Measurements from ENCODE around the gene ZNF775. TPM values are rescaled to one million over a fixed set of nuclear protein-coding genes. Genes with fewer than 3 reads are reported as not detected.

Gene ZNF775
- 4.2 TPM for polyA plus RNA-seq (2012; ENCODE audit: missing spikeins)

GRCh38 chr7:150378853-150379440, at the start of gene ZNF775:
TSS of gene ZNF775 (plus strand) at chr7:150379330. CDS start at chr7:150388471, 9,141 bp downstream.
- TF ChIP-seq POLR2AphosphoS5 (IDR thresholded peaks at IDR 0.05; ENCODE audit: low read depth, low read length) (peak; percentile 88), TAF1 (IDR thresholded peaks at IDR 0.05; ENCODE audit: borderline replicate concordance, low read depth, low read length) (peak; percentile 84), POLR2A (IDR thresholded peaks at IDR 0.05; ENCODE audit: low read depth, low read length) (peak; percentile 95)
- FAIRE-seq = peak; percentile 90
- DNase-seq (ENCODE audit: insufficient read length) = peak; percentile 99

DNA sequence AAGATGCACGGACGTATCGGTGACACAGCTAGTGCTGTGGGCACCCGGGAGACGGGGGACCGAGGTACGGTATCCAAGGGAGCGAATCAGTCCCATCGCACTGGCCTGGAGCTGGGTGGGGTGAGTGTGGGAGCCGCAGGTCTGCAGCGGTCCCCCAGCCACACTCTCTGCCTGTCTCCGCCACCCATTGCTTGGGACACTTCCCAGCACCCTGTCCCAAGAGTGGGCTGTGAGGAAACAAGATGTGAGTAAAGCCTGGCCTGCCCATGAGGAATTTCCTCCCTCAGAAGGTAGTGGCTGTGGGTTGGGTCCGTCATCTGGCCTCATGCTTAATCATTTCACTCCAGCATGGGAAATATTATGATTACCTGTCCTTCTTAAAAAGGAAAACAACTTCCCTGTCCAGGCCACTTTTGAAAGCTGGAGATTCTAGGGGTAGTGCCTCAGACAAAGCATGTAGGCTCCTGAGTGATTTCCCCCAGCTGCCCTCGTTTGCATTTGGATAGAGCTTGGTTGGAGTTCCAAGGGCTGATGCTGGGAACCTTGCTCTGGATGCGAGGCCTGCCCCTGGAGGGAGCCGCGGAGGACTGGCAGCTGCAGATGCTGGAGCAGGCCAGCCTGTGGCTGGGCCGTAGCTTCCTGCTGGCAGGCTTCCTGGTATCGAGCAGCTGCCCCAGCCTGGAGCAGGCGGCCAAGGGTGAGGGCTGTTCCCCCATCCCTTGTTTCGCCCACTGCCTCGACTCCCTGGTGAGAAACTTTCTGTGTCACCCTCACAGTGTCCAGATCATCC, 49.6 kb upstream of the ZNF775 start:
- no peak for DNase-seq (ENCODE audit: insufficient read length)
- TF ChIP-seq POLR2AphosphoS5 (IDR thresholded peaks at IDR 0.05; ENCODE audit: low read depth, low read length) = no peak
- TF ChIP-seq POLR2A (IDR thresholded peaks at IDR 0.05; ENCODE audit: low read depth, low read length) = no peak
- no peak for TF ChIP-seq TAF1 (IDR thresholded peaks at IDR 0.05; ENCODE audit: borderline replicate concordance, low read depth, low read length)
- FAIRE-seq = no peak

GRCh38 chr7:150330211-150330885, 48.8 kb upstream of the ZNF775 start:
- TF ChIP-seq POLR2AphosphoS5 (IDR thresholded peaks at IDR 0.05; ENCODE audit: low read depth, low read length) (no peak), POLR2A (IDR thresholded peaks at IDR 0.05; ENCODE audit: low read depth, low read length) (no peak), TAF1 (IDR thresholded peaks at IDR 0.05; ENCODE audit: borderline replicate concordance, low read depth, low read length) (no peak)
- FAIRE-seq (no peak), DNase-seq (ENCODE audit: insufficient read length) (no peak)

DNA sequence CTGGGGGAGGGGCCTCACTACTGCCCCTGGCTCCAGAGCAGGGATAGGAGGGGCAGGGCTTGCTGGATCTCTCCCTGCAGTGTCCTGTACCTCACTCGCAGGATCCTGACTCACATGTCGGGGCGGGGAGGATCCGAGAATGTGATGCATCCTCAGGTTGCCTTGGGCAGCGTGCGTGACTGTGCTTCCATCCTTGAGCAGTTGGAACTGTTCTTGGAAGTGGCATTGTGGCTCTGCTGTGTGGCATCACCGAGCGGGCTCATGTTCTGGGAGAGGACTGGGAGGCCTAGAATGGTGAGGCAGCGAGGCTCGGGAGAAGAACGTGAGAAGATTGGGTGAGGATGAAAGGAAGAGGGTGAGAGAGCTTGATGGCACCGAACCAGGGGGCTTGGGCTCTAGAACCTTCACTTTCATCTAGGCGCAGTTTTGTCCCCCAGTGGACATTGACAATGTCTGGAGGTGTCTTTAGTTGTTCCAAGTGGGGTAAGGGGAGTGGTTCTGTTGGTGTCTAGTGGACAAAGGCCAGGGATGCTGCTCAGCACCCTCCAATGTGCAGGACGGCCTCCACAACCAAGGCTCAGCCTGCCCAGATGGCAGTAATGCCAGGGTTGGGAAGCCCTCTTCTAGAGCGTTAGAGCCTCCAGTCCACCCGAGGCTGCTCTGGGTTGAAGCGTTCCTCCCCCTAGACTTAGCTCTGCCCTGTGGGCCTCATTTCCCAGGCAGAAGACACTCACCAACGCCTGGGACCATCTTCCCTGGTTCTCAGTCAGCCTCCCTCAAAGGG, 46.1 kb upstream of the ZNF775 start:
- DNase-seq (ENCODE audit: insufficient read length) (no peak), FAIRE-seq (no peak)
- no peak for TF ChIP-seq TAF1 (IDR thresholded peaks at IDR 0.05; ENCODE audit: borderline replicate concordance, low read depth, low read length)
- 0 out of 2 replicates have a peak, but pooled peaks have one; percentile 29 for TF ChIP-seq POLR2A (IDR thresholded peaks at IDR 0.05; ENCODE audit: low read depth, low read length)
- 0 out of 2 replicates have a peak, but pooled peaks have one; percentile 18 for TF ChIP-seq POLR2AphosphoS5 (IDR thresholded peaks at IDR 0.05; ENCODE audit: low read depth, low read length)

DNA sequence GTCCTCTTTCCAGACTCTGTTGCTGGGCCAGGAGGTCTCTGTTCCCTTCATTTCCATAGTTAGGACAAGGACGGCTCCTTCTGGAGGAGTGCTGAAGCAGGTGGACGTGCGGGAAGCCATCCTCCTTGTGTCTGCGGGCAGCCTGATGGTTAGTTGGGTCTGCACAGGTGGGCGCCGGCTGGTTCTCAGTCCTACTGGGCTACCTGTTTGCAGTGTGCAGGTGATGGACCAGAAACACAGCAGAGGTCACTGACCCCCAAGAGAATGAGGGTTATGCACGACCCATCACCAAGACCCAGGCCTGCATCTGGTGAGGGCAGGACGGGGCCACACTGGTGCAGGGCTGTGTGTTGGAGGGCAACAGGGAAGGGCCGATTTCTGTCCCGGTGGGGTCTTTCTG, 45.5 kb upstream of the ZNF775 start:
- FAIRE-seq = no peak
- no peak for DNase-seq (ENCODE audit: insufficient read length)
- TF ChIP-seq TAF1 (IDR thresholded peaks at IDR 0.05; ENCODE audit: borderline replicate concordance, low read depth, low read length) (no peak), POLR2A (IDR thresholded peaks at IDR 0.05; ENCODE audit: low read depth, low read length) (no peak), POLR2AphosphoS5 (IDR thresholded peaks at IDR 0.05; ENCODE audit: low read depth, low read length) (no peak)

DNA sequence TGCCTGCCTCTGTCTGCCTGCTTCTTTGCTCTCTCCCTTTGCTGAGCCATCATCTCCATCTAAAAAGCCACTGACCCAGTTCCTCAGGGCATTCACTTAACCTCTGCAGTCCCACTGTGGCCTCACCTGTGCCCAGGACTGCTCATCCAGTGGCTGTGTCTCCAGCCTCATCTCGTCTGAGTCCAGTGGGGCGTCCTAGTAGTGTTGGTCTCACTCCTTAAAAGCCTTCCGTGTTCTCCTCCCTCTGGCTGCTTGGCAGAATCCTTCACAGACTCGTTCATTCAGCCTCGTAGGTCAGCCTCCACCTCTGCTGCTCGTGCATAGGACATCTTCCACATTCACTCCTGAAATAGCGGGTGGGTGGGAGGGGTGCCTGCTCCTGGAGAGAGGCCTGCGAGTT, 45.0 kb upstream of the ZNF775 start:
- FAIRE-seq = no peak
- TF ChIP-seq POLR2AphosphoS5 (IDR thresholded peaks at IDR 0.05; ENCODE audit: low read depth, low read length) = no peak
- TF ChIP-seq POLR2A (IDR thresholded peaks at IDR 0.05; ENCODE audit: low read depth, low read length) = no peak
- no peak for TF ChIP-seq TAF1 (IDR thresholded peaks at IDR 0.05; ENCODE audit: borderline replicate concordance, low read depth, low read length)
- DNase-seq (ENCODE audit: insufficient read length) = no peak

GRCh38 chr7:150335108-150335773, 43.9 kb upstream of the ZNF775 start:
- FAIRE-seq (no peak), DNase-seq (ENCODE audit: insufficient read length) (no peak)
- TF ChIP-seq POLR2AphosphoS5 (IDR thresholded peaks at IDR 0.05; ENCODE audit: low read depth, low read length) (no peak), POLR2A (IDR thresholded peaks at IDR 0.05; ENCODE audit: low read depth, low read length) (no peak), TAF1 (IDR thresholded peaks at IDR 0.05; ENCODE audit: borderline replicate concordance, low read depth, low read length) (no peak)

DNA sequence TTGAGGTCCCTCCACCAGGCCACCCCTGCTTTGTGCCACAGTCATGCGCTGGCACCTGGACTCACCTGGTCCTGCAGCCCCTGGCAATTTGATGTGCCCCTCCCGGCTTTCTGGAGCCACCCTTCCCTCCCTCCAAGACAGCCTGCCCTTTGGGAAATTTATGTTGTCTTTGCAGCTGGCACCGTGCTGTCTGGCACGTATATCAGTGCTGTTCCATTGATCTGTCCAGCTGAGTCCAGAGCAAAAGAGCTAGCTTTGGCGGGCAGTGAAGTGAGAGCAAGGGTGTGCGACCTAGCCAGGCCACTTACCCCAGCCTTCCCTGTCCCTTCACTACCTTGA, 43.4 kb upstream of the ZNF775 start:
- no peak for DNase-seq (ENCODE audit: insufficient read length)
- TF ChIP-seq POLR2AphosphoS5 (IDR thresholded peaks at IDR 0.05; ENCODE audit: low read depth, low read length) (no peak), TAF1 (IDR thresholded peaks at IDR 0.05; ENCODE audit: borderline replicate concordance, low read depth, low read length) (no peak), POLR2A (IDR thresholded peaks at IDR 0.05; ENCODE audit: low read depth, low read length) (no peak)
- FAIRE-seq = no peak

- DNase-seq (ENCODE audit: insufficient read length) (no peak), FAIRE-seq (no peak)
- TF ChIP-seq POLR2AphosphoS5 (IDR thresholded peaks at IDR 0.05; ENCODE audit: low read depth, low read length) (no peak), POLR2A (IDR thresholded peaks at IDR 0.05; ENCODE audit: low read depth, low read length) (no peak), TAF1 (IDR thresholded peaks at IDR 0.05; ENCODE audit: borderline replicate concordance, low read depth, low read length) (no peak)
Observed at GRCh38 chr7:150336746-150337145, 42.4 kb upstream of the ZNF775 start.

- DNase-seq (ENCODE audit: insufficient read length) = no peak
- no peak for TF ChIP-seq POLR2A (IDR thresholded peaks at IDR 0.05; ENCODE audit: low read depth, low read length)
- TF ChIP-seq TAF1 (IDR thresholded peaks at IDR 0.05; ENCODE audit: borderline replicate concordance, low read depth, low read length) = no peak
- TF ChIP-seq POLR2AphosphoS5 (IDR thresholded peaks at IDR 0.05; ENCODE audit: low read depth, low read length) = no peak
- FAIRE-seq = no peak
Observed at GRCh38 chr7:150337179-150337578, 42.0 kb upstream of the ZNF775 start.

Measured in GM12892 (cell line).